ENCODE results near the gene RNF145. TPM values are rescaled to one million over a fixed set of nuclear protein-coding genes. Genes with fewer than 3 reads are reported as not detected.

Gene RNF145
- total RNA-seq, 3 donors from 2014 or later = 95.7 to 109 (median 101) TPM

GRCh38 chr5:159190170-159190569, 19.2 kb downstream of the RNF145 start:
- Mint-ChIP-seq H3K4me1 (ENCODE audit: low read depth) (peaks cover 56% of the 10 kb centered on the region), H3K27me3 (ENCODE audit: low read depth) (no peaks in the 10 kb centered on the region), H3K36me3 (ENCODE audit: insufficient read depth) (peaks cover 36% of the 10 kb centered on the region)

GRCh38 chr5:159189310-159189709, 20.0 kb downstream of the RNF145 start:
- H3K9me3 Mint-ChIP-seq = no peaks in the 10 kb centered on the region
- no peak for DNase-seq
- H3K27me3 Mint-ChIP-seq (ENCODE audit: low read depth) = no peaks in the 10 kb centered on the region
- no peak for ATAC-seq
- H3K4me3 Mint-ChIP-seq = no peak overlapping the region
- H3K4me1 Mint-ChIP-seq (ENCODE audit: low read depth) = peaks cover 55% of the 10 kb centered on the region
- peaks cover 38% of the 10 kb centered on the region for H3K36me3 Mint-ChIP-seq (ENCODE audit: insufficient read depth)

More at GRCh38 chr5:159190170-159190569, 19.2 kb downstream of the RNF145 start:
- ATAC-seq = no peak
- H3K4me3 Mint-ChIP-seq = no peak overlapping the region
- no peaks in the 10 kb centered on the region for H3K9me3 Mint-ChIP-seq
- no peak for DNase-seq

GRCh38 chr5:159187719-159188118, 21.6 kb downstream of the RNF145 start:
- H3K4me1 Mint-ChIP-seq (ENCODE audit: low read depth) = peaks cover 62% of the 10 kb centered on the region
- H3K27me3 Mint-ChIP-seq (ENCODE audit: low read depth) = no peaks in the 10 kb centered on the region
- H3K4me3 Mint-ChIP-seq = no peak overlapping the region
- DNase-seq = no peak
- H3K9me3 Mint-ChIP-seq = no peaks in the 10 kb centered on the region
- peaks cover 34% of the 10 kb centered on the region for H3K36me3 Mint-ChIP-seq (ENCODE audit: insufficient read depth)
- ATAC-seq = no peak

GRCh38 chr5:159186319-159186718, 23.0 kb downstream of the RNF145 start:
- Mint-ChIP-seq H3K36me3 (ENCODE audit: insufficient read depth) (peaks cover 32% of the 10 kb centered on the region), H3K9me3 (no peaks in the 10 kb centered on the region), H3K4me3 (no peak overlapping the region), H3K4me1 (ENCODE audit: low read depth) (peaks cover 64% of the 10 kb centered on the region), H3K27me3 (ENCODE audit: low read depth) (no peaks in the 10 kb centered on the region)
- ATAC-seq (no peak), DNase-seq (no peak)

DNA sequence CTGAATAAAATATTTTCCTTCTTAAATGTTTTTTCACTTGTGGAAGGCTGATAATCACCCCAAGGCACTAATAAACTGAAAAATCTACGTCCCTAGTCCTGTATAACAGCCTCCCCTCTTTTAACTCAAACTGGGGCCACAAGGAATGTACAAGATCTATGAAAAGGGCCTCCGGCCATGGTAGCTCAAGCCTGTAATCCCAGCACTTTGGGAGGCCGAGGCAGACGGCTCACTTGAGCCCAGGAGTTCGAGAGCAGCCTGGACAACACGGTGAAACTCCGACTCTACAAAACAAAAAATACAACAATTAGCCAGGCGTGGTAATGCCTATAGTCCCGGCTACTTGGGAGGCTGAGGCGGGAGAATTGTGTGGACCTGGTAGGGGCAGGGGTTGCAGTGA, 23.6 kb downstream of the RNF145 start:
- Mint-ChIP-seq H3K9me3 (no peaks in the 10 kb centered on the region), H3K27me3 (ENCODE audit: low read depth) (no peaks in the 10 kb centered on the region), H3K4me1 (ENCODE audit: low read depth) (peaks cover 65% of the 10 kb centered on the region), H3K4me3 (no peak overlapping the region), H3K36me3 (ENCODE audit: insufficient read depth) (peaks cover 33% of the 10 kb centered on the region)
- DNase-seq (no peak), ATAC-seq (no peak)

DNA sequence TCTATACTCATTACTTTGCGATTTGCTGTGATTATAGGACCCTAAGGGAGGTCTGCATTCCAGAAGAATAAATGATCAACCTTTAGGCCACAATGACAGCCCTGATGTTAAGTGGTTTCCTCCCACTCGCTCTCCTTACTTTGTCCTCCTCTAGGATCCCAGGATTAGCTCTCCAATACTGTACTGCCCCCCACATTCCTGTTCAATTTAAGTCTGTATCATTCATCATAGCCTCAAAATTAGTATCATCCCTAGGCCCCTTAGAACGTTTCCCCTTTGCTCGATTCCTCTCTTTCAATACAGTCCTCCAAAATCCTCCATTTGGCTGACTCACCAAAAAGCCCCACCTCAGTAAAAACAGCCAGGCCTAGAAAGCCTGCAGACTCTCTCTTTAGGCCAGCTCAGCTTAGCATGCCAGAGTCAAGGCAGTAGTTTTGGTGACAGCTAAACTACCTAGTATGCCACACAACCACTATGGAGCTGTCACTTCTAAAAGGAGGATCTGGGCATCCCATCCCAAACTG, 24.4 kb downstream of the RNF145 start:
- Mint-ChIP-seq H3K27me3 (ENCODE audit: low read depth) (no peaks in the 10 kb centered on the region), H3K4me1 (ENCODE audit: low read depth) (peaks cover 71% of the 10 kb centered on the region), H3K4me3 (peak overlapping the region; percentile 0), H3K36me3 (ENCODE audit: insufficient read depth) (peaks cover 38% of the 10 kb centered on the region), H3K9me3 (no peaks in the 10 kb centered on the region)
- peak; percentile 32 for DNase-seq
- peak; percentile 94 to 97 for ATAC-seq

DNA sequence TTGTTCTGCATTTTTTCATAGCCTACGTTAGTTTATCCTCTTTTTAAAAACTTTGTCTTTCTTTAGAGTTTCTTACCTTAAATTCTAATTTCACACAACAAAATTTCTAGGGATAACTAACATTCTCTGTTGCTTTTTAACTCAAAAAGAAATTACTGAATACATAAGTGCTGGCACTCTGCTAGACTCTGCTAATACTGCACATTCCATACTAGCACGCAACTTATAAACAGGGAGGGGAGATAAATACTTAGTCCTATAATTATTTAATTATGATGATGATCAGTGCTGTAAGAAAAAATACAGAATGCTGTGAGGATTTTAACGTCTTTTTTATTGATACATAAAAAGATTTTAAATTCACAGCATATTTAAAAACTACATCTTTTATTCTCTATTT, 25.1 kb downstream of the RNF145 start:
- Mint-ChIP-seq H3K27me3 (ENCODE audit: low read depth) (no peaks in the 10 kb centered on the region), H3K4me1 (ENCODE audit: low read depth) (peaks cover 72% of the 10 kb centered on the region), H3K9me3 (no peaks in the 10 kb centered on the region), H3K4me3 (no peak overlapping the region), H3K36me3 (ENCODE audit: insufficient read depth) (peaks cover 38% of the 10 kb centered on the region)
- DNase-seq (no peak), ATAC-seq (no peak)

DNA sequence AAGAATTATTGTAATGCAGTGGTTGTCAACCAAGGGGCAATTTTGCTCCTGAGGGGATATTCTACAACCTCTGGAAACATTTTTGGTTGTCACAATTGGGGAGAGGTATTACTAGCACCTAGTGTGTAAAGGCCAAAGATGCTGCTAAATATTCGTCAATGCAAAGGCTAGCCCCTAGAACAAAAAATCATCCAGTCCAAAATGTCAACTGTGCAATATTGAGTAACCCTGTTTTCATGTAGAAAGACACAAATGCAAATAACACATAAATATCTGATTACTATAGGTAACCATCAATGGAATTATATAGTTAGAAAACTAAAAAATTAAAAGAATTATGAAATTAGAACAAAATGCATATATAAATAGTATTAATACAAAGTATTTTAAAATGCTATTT, 26.1 kb downstream of the RNF145 start:
- DNase-seq (no peak), ATAC-seq (no peak)
- H3K4me1 Mint-ChIP-seq (ENCODE audit: low read depth) = peaks cover 77% of the 10 kb centered on the region
- peaks cover 38% of the 10 kb centered on the region for H3K36me3 Mint-ChIP-seq (ENCODE audit: insufficient read depth)
- H3K27me3 Mint-ChIP-seq (ENCODE audit: low read depth) = no peaks in the 10 kb centered on the region
- H3K9me3 Mint-ChIP-seq = no peaks in the 10 kb centered on the region
- no peak overlapping the region for H3K4me3 Mint-ChIP-seq

DNA sequence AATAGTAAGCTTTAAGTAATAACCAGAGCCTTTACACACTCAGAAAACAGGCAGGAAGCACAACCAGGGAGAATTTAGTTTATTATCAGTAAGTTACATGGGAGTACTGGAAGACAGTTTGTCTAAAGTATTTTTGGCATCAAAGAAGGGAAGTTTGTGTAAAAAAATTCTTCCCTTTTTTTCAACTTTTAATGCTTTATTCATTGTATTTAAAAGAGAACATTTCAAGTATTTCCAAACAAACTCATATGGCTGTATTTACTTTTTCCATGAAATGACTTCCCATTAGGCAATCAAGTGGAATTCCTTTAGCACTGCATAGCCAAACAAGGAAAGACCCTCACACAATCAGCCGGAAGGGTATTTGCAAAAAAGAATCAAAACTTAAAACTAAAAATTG, 26.7 kb downstream of the RNF145 start:
- DNase-seq (no peak), ATAC-seq (no peak)
- H3K36me3 Mint-ChIP-seq (ENCODE audit: insufficient read depth) = peaks cover 36% of the 10 kb centered on the region
- no peak overlapping the region for H3K4me3 Mint-ChIP-seq
- H3K9me3 Mint-ChIP-seq = no peaks in the 10 kb centered on the region
- H3K27me3 Mint-ChIP-seq (ENCODE audit: low read depth) = no peaks in the 10 kb centered on the region
- H3K4me1 Mint-ChIP-seq (ENCODE audit: low read depth) = peaks cover 75% of the 10 kb centered on the region

GRCh38 chr5:159181651-159182050, 27.7 kb downstream of the RNF145 start:
- Mint-ChIP-seq H3K9me3 (no peaks in the 10 kb centered on the region), H3K27me3 (ENCODE audit: low read depth) (no peaks in the 10 kb centered on the region), H3K4me3 (no peak overlapping the region), H3K36me3 (ENCODE audit: insufficient read depth) (peaks cover 43% of the 10 kb centered on the region), H3K4me1 (ENCODE audit: low read depth) (peaks cover 82% of the 10 kb centered on the region)
- ATAC-seq (no peak), DNase-seq (no peak)

GRCh38 chr5:159181152-159181551, 28.2 kb downstream of the RNF145 start:
- no peaks in the 10 kb centered on the region for H3K27me3 Mint-ChIP-seq (ENCODE audit: low read depth)
- peaks cover 84% of the 10 kb centered on the region for H3K4me1 Mint-ChIP-seq (ENCODE audit: low read depth)
- H3K4me3 Mint-ChIP-seq = no peak overlapping the region
- ATAC-seq = no peak
- no peak for DNase-seq
- H3K9me3 Mint-ChIP-seq = no peaks in the 10 kb centered on the region
- peaks cover 44% of the 10 kb centered on the region for H3K36me3 Mint-ChIP-seq (ENCODE audit: insufficient read depth)

GRCh38 chr5:159179529-159180305, 29.6 kb downstream of the RNF145 start:
- ATAC-seq (no peak), DNase-seq (no peak)
- Mint-ChIP-seq H3K36me3 (ENCODE audit: insufficient read depth) (peaks cover 40% of the 10 kb centered on the region), H3K9me3 (no peaks in the 10 kb centered on the region), H3K4me3 (peak overlapping the region; percentile 41), H3K27me3 (ENCODE audit: low read depth) (no peaks in the 10 kb centered on the region), H3K4me1 (ENCODE audit: low read depth) (peaks cover 81% of the 10 kb centered on the region)

- H3K4me1 Mint-ChIP-seq (ENCODE audit: low read depth) = peaks cover 82% of the 10 kb centered on the region
- ATAC-seq (peak; percentile 93 to 94), DNase-seq (peak; percentile 17)
- peak overlapping the region; percentile 37 for H3K4me3 Mint-ChIP-seq
- H3K27me3 Mint-ChIP-seq (ENCODE audit: low read depth) = no peaks in the 10 kb centered on the region
- H3K9me3 Mint-ChIP-seq = no peaks in the 10 kb centered on the region
- H3K36me3 Mint-ChIP-seq (ENCODE audit: insufficient read depth) = peaks cover 39% of the 10 kb centered on the region
Measured at GRCh38 chr5:159178978-159179377, 30.4 kb downstream of the RNF145 start.

DNA sequence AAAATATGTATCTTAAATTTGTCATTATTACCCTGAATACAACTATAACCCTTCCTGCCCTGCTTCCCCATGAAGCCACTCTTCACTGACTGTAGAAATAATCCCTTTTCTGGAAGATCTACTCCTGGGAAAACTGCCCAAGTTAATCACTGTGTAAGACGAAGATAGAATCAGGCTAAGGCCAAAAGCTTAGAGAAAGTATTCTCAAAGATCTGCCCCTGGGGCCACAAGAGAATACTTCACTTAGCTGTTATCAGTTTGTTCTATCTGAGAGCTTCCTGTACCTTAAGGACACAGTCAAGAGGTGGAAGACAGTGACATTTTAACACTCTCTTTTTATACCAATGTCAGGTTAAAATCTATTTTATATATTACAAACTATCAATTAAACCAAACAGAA, 33.8 kb downstream of the RNF145 start:
- H3K4me1 Mint-ChIP-seq (ENCODE audit: low read depth) = peaks cover 59% of the 10 kb centered on the region
- no peaks in the 10 kb centered on the region for H3K9me3 Mint-ChIP-seq
- ATAC-seq (peak in 1 of 2 donors; percentile 44), DNase-seq (no peak)
- peaks cover 37% of the 10 kb centered on the region for H3K36me3 Mint-ChIP-seq (ENCODE audit: insufficient read depth)
- H3K27me3 Mint-ChIP-seq (ENCODE audit: low read depth) = no peaks in the 10 kb centered on the region
- H3K4me3 Mint-ChIP-seq = no peak overlapping the region

GRCh38 chr5:159174511-159175168, 34.7 kb downstream of the RNF145 start:
- no peak for DNase-seq
- H3K4me1 Mint-ChIP-seq (ENCODE audit: low read depth) = peaks cover 51% of the 10 kb centered on the region
- peaks cover 33% of the 10 kb centered on the region for H3K36me3 Mint-ChIP-seq (ENCODE audit: insufficient read depth)
- H3K9me3 Mint-ChIP-seq = no peaks in the 10 kb centered on the region
- no peaks in the 10 kb centered on the region for H3K27me3 Mint-ChIP-seq (ENCODE audit: low read depth)
- no peak overlapping the region for H3K4me3 Mint-ChIP-seq
- no peak for ATAC-seq

All from activated T-cell treated with anti-CD3 and anti-CD28 coated beads, Interleukin-2, amount 50 U/mL, for 4 hours (primary cell).